B cell (primary cell): ENCODE data around the gene ARHGEF3. TPM values are rescaled to one million over a fixed set of nuclear protein-coding genes. Genes with fewer than 3 reads are reported as not detected.

ENCODE experiments used
- ATAC-seq: fragments of 200-7000 bp; cut with Tn5 transposase; one replicate; pipeline ENCODE4 v1.10.0; 2021; ENCODE audit warnings: low read depth, mild to moderate bottlenecking, moderate number of reproducible peaks, moderate library complexity
- CTCF ChIA-PET: fragments of 350-600 bp; sonication (Branson Sonifier 250); formaldehyde crosslinking; loops from one replicate; lab custom pipeline; 2021; ENCODE audit warnings: antibody characterized with exemption, inconsistent platforms; lab: Charles Lee
- POLR2A ChIA-PET: fragments of 350-600 bp; sonication (Branson Sonifier 250); formaldehyde crosslinking; loops from one replicate; lab custom pipeline; 2021; ENCODE audit warnings: antibody characterized with exemption; lab: Charles Lee
- DNase-seq: peaks from one replicate; pipeline ENCODE4 v3.0.0; 2013
- H2AFZ ChIP-seq: 2 replicates; pipeline ENCODE4 v1.6.1; 2012; ENCODE audit warnings: mild to moderate bottlenecking, low read depth, low read length; ENCODE audit not compliant: insufficient read depth, poor library complexity, severe bottlenecking
- H3K27ac ChIP-seq, 2 donors: 1 replicate in 1 of 2; 2 replicates in 1 of 2; pipeline ENCODE4 v1.5.1; 2012 to 2013; ENCODE audit warnings: low read length in 2 of 2, mild to moderate bottlenecking in 2 of 2, moderate library complexity in 1 of 2
- H3K27me3 ChIP-seq, 4 experiments: fragments of 200-600 bp in 1 of 4; sonication (generic) in 1 of 4; replicated peaks in 1 of 4; 1 replicate in 2 of 4; 2 replicates in 2 of 4; pipeline versions ENCODE4 v1.6.1 to v1.7.0; 2013 to 2016; ENCODE audit warnings: low read length in 3 of 4, mild to moderate bottlenecking in 2 of 4, mixed read lengths in 1 of 4, moderate library complexity in 1 of 4; ENCODE audit not compliant: insufficient read depth in 4 of 4, control insufficient read depth in 3 of 4; ENCODE audit errors: control extremely low read depth in 1 of 4
- H3K36me3 ChIP-seq, 2 experiments: replicated peaks in 1 of 2; 1 replicate in 1 of 2; 2 replicates in 1 of 2; pipeline versions ENCODE4 v1.6.1 to v1.7.1; 2013; ENCODE audit warnings: low read length in 1 of 2; ENCODE audit not compliant: insufficient read depth in 2 of 2, control insufficient read depth in 1 of 2; ENCODE audit errors: control extremely low read depth in 1 of 2, extremely low read depth in 1 of 2
- H3K4me1 ChIP-seq, 2 donors: fragments of 200-600 bp in 1 of 2; sonication (generic) in 1 of 2; 1 replicate in 1 of 2; 2 replicates in 1 of 2; pipeline versions ENCODE4 v1.5.1 to v1.6.1; 2013 to 2017; ENCODE audit warnings: low read length in 2 of 2; ENCODE audit not compliant: control insufficient read depth in 2 of 2, insufficient read depth in 2 of 2
- H3K4me2 ChIP-seq: replicated peaks from 2 replicates; pipeline ENCODE3; 2012; ENCODE audit warnings: mild to moderate bottlenecking, low read depth, low read length; ENCODE audit not compliant: poor library complexity, severe bottlenecking
- H3K4me3 ChIP-seq, 5 experiments: fragments of 200-600 bp in 1 of 5; sonication (generic) in 1 of 5; 1 replicate in 3 of 5; 2 replicates in 2 of 5; pipeline versions ENCODE4 v1.5.1 to v1.7.0; 2011 to 2016; ENCODE audit warnings: low read length in 4 of 5, mild to moderate bottlenecking in 4 of 5, low read depth in 2 of 5, control low read depth in 1 of 5, moderate library complexity in 1 of 5; ENCODE audit not compliant: insufficient read depth in 1 of 5; ENCODE audit errors: control extremely low read depth in 1 of 5, extremely low read depth in 1 of 5
- H3K79me2 ChIP-seq: fragments of 200-600 bp; sonication (generic); one replicate; pipeline ENCODE4 v1.6.0; 2016; ENCODE audit warnings: low read length; ENCODE audit not compliant: control insufficient read depth, insufficient read depth
- H3K9ac ChIP-seq: fragments of 200-600 bp; sonication (generic); 2 replicates; pipeline ENCODE4 v1.6.1; 2017; ENCODE audit warnings: mild to moderate bottlenecking, low read length, moderate library complexity
- H3K9me3 ChIP-seq, 3 donors: one replicate each; pipeline versions ENCODE4 v1.6.1 to v1.7.1; 2013; ENCODE audit warnings: low read length in 2 of 3; ENCODE audit not compliant: control insufficient read depth in 2 of 3, insufficient read depth in 1 of 3; ENCODE audit errors: control extremely low read depth in 1 of 3
- H4K20me1 ChIP-seq: 2 replicates; pipeline ENCODE4 v1.6.0; 2012; ENCODE audit warnings: mild to moderate bottlenecking, low read length; ENCODE audit not compliant: insufficient read depth, control insufficient read depth, poor library complexity, severe bottlenecking
- H3K27ac Mint-ChIP-seq: one replicate; pipeline ENCODE4 v1.8.0; 2021; ENCODE audit warnings: mixed read lengths
- H3K27me3 Mint-ChIP-seq: one replicate; pipeline ENCODE4 v1.8.0; 2021; ENCODE audit warnings: mixed read lengths
- H3K4me1 Mint-ChIP-seq: one replicate; pipeline ENCODE4 v1.8.0; 2021; ENCODE audit warnings: mixed read lengths
- H3K4me3 Mint-ChIP-seq: one replicate; pipeline ENCODE4 v1.8.0; 2021; ENCODE audit warnings: mixed read lengths
- H3K9me3 Mint-ChIP-seq: one replicate; pipeline ENCODE4 v1.8.0; 2022; ENCODE audit warnings: mixed read lengths; ENCODE audit not compliant: insufficient read depth
- EZH2 ChIP-seq: IDR thresholded peaks from 2 replicates; pipeline ENCODE4 v1.6.1; 2012; ENCODE audit warnings: borderline replicate concordance, low read depth, mild to moderate bottlenecking, moderate library complexity, low read length; ENCODE audit not compliant: insufficient read depth, poor library complexity, severe bottlenecking
- intact Hi-C: fragments of 100-400 bp; cut with micrococcal nuclease; formaldehyde crosslinking; loops from one replicate; pipeline ENCODE4 v1.10.0; 2022
- polyA plus RNA-seq: library from polyadenylated mRNA; depleted of rRNA; stranded (reverse); fragments of >200 nt; gene quantifications from 2 replicates; pipeline ENCODE4 v1.2.3, GENCODE V29; 2012
- total RNA-seq, 2 donors: library from RNA; stranded (reverse); fragments of 120-200 nt in 1 of 2; gene quantifications; 1 replicate in 1 of 2; 2 replicates in 1 of 2; pipeline versions ENCODE4 v1.2.3 to v1.2.4, GENCODE V29; 2013 to 2022
- TF ChIP-seq, protein P1 (sequence below): fragments of 200-600 bp; IDR thresholded peaks from one replicate; pipeline ENCODE4 v1.8.0; 2022; ENCODE audit warnings: antibody characterized with exemption, mild to moderate bottlenecking

ARHGEF3 gene
- total and polyA plus RNA-seq, 2 donors (not counting 1 experiment from before 2014, with no cell fraction given): 30.8 to 33.5 TPM

DNA sequence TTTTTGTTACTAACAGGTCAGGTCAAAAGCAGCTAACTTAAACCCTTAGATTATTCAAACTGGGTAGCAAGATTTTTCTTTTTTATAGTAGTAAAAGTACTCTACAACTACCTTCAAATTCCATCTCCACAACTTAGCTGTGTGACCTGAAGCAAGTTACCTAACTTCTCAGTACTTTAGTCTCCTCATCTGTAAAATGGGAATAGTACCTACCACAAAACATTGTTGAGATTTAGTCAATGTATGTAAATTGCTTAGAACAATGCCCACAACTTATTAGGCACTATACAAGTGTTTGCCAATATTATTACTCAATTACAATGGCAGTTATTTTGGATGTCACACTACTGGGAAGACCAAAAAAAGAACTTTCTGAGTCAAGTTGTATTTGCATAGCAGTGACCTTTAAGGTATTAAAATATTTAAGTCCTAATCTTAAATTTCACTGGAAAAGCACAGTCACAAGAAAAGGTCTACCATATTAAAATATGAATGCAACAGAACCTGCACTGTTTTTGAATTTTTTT lies 121.6 kb downstream of the ARHGEF3 start:
- H3K4me1 ChIP-seq: peaks cover 16 to 27% of the 10 kb centered on the region in 2 donors

More for the DNA sequence above, 121.6 kb downstream of the ARHGEF3 start:
- peak overlapping the region; percentile 49 for H3K4me3 Mint-ChIP-seq
- peaks cover 50% of the 10 kb centered on the region for H3K4me1 Mint-ChIP-seq
- Histone ChIP-seq H3K27me3 (no peaks in the 10 kb centered on the region), H3K4me2 (peak overlapping the region; percentile 7), H2AFZ (no peak overlapping the region), H3K9ac (no peak overlapping the region), H3K79me2 (peaks cover 74% of the 10 kb centered on the region), H3K4me3 (no peak overlapping the region), H3K9me3 (peaks cover 3 to 7% (median 4%) of the 10 kb centered on the region in 3 donors), H3K36me3 (peaks cover 3 to 6% of the 10 kb centered on the region in 2 experiments), H4K20me1 (peaks cover 5% of the 10 kb centered on the region), H3K27ac (no peak overlapping the region)
- TF ChIP-seq EZH2: no peak
- TF ChIP-seq, protein P1, sequence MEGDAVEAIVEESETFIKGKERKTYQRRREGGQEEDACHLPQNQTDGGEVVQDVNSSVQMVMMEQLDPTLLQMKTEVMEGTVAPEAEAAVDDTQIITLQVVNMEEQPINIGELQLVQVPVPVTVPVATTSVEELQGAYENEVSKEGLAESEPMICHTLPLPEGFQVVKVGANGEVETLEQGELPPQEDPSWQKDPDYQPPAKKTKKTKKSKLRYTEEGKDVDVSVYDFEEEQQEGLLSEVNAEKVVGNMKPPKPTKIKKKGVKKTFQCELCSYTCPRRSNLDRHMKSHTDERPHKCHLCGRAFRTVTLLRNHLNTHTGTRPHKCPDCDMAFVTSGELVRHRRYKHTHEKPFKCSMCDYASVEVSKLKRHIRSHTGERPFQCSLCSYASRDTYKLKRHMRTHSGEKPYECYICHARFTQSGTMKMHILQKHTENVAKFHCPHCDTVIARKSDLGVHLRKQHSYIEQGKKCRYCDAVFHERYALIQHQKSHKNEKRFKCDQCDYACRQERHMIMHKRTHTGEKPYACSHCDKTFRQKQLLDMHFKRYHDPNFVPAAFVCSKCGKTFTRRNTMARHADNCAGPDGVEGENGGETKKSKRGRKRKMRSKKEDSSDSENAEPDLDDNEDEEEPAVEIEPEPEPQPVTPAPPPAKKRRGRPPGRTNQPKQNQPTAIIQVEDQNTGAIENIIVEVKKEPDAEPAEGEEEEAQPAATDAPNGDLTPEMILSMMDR: no peak
- H3K27ac Mint-ChIP-seq: no peak overlapping the region
- intact Hi-C loops: loop anchor here (5.0 to 10.0 kb wide), 3 partner anchors 385 to 1012 kb away; partner anchors contain the start of genes APPL1, DENND6A and SPATA12
- ChIA-PET POLR2A (interaction anchor here (0.7 kb wide), 1 partner anchor 65 kb away, joined by 4 read pairs; no protein-coding TSS in a partner anchor), CTCF (interaction anchor here (0.7 to 1.4 kb wide), 4 partner anchors 22 to 121 kb away, joined by 3 to 5 read pairs (median 5); no protein-coding TSS in a partner anchor)
- no peak for DNase-seq
- H3K27me3 Mint-ChIP-seq: no peaks in the 10 kb centered on the region
- peaks cover 2% of the 10 kb centered on the region for H3K9me3 Mint-ChIP-seq
- no peak for ATAC-seq

Other genes starting within 250 kb of the ARHGEF3 start
- gene CCDC66, start 244.8 kb downstream of the ARHGEF3 start, total RNA-seq: 51.7 and 53.7 TPM in 2 replicates
- gene CCDC66, start 244.8 kb downstream of the ARHGEF3 start, polyA plus RNA-seq: 12.3 and 15.7 TPM in 2 replicates
- 99.5 and 105 TPM in 2 replicates for gene TASOR, start 118.7 kb downstream of the ARHGEF3 start, total RNA-seq
- gene TASOR, start 118.7 kb downstream of the ARHGEF3 start, polyA plus RNA-seq: 30.9 and 45.1 TPM in 2 replicates